GM18868 (cell line): ENCODE data around the gene MCEE.
"Not testable (repeated sequence)": the region's sequence is repeated elsewhere in the genome, so short reads cannot be mapped to it uniquely, and the experiment has no call there.

ENCODE experiments used
- ATAC-seq: cut with Tn5 transposase; IDR thresholded peaks from one replicate; pipeline ENCODE4 v1.9.1; 2021; ENCODE audit warnings: mild to moderate bottlenecking, moderate library complexity; ENCODE audit not compliant: unreplicated experiment

The MCEE gene

GRCh38 chr2:71083752-71084312 is 46.2 kb downstream of the MCEE start:
- not testable (repeated sequence) for ATAC-seq

DNA sequence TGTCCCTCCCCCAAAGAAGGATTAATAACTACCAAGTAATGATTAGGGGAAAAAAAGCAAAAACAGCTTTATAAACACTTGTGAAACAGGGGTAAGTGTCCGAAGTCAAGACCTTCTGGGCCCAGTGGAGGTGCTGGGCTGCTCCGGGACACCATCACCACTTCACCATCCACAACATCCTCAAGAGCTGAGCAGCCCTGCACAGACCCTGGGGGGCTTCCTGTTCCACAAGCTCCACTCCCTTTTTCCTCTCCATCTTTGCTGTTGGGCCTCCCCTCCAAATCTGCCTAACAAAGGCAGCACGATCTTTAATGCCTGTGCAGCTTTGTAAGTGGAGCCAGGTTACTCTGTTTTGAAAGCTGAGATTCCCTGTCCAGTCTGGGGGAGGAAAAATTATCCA is 46.7 kb downstream of the MCEE start:
- not testable (repeated sequence) for ATAC-seq

DNA sequence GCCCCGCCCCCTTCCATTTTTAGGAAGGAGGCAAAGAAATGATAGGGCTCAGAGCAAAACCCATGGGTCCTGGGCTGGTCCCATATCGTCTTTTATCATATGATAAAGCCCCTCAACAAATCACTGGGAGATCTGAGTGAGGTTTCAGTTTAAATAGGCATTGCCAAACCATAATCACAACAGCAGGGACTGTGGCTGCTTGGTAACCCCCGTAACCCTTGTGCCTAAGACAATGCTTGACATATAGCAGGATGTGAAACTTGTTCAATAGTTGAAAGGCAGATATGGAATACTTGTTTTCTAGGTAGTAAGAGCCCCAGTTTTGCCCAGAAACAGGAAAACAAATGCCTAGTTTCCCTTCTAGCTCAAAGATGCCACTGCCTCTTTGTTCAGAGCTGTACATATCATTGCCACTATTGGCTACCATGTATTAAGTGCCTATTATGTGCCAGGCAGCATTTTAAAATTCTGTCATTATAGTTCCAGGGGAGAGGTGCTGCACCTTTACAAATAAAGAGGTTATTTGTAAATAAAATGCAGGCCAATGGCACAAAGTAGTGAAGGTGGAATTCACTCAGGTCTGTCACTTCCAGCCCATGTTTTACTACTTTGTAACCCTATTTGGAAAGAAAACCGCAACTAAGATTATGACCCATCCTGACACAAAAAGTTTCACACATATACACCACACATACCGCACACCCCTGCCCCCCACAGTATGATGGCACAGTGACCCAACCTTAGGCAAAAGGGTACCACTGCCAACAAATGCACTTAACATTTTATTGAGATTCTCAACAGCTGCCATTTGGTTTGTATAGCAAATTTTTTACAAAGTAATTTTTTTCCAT is 47.4 kb downstream of the MCEE start:
- no peak for ATAC-seq

DNA sequence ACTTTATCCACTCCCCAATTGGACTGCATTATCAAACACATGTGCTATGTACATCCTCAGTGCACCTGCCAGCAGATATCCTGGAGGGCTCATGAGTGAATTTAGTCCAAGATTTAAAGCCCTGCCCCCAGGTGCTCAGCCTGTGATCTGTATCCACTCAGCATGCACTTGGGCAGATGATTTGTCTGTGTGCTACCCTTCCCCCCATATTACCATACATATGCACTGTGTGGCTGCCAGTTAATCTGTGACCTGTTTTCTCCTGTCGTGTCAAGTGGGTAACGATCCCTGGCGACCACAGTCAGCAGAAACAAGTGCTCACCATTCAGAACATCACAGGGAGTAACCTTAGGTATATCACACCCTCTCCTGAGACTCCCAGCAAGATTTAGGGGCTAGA is 51.4 kb downstream of the MCEE start:
- ATAC-seq, result no peak

GRCh38 chr2:71074893-71075395 is 55.1 kb downstream of the MCEE start:
- ATAC-seq, result no peak

GRCh38 chr2:71073475-71073874 is 56.6 kb downstream of the MCEE start:
- no peak for ATAC-seq

DNA sequence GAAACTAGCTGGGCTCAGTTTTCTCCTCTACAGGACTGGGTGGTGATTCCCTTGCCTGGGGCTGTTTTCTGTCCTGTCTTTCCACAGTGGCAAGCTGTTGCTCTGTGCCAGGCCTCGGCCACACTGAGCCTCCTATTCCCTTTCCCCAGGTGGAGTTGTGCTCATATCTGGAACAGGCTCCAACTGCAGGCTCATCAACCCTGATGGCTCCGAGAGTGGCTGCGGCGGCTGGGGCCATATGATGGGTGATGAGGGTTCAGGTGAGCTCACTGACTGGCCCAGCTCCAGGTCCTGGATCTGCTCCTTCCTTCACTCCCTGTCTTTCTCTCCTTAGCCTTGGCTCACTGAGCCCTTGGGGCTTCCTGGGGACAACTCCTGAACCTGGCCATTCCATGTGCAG is 57.5 kb downstream of the MCEE start:
- no peak for ATAC-seq

GRCh38 chr2:71071681-71072398 is 58.2 kb downstream of the MCEE start:
- ATAC-seq, result peak; percentile 52

DNA sequence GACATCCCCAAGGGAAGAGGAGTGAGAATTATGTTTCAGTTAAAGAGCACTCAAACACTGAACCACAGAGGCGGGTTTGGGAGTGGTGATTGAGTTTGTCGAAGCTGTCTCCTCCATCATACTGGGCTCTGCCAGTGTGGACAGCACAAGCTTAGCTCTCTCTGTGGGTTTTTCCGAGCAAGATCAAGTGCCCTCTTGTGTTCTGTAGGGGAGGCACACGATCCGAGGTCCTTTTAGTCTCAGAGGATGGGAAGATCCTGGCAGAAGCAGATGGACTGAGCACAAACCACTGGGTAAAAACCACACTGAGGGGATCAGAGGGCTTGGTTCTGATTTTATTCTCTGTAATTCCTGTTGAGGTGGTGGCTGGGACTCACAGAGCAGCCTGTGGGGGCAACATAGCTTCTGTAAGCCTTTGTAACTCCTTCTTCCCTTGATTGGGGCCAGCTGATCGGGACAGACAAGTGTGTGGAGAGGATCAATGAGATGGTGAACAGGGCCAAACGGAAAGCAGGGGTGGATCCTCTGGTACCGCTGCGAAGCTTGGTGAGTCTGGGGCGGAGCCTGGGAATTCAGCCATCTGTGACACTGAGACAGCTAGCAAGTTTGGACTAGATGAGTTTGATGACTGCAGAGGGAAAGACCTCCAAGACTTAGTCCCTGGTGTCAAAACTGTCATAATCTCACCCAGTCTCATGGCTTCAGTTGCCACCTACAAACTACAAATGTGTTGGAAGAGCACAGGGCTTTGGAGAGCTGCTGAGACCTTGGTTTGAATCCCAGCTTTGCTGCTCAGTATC is 59.5 kb downstream of the MCEE start:
- no peak for ATAC-seq

DNA sequence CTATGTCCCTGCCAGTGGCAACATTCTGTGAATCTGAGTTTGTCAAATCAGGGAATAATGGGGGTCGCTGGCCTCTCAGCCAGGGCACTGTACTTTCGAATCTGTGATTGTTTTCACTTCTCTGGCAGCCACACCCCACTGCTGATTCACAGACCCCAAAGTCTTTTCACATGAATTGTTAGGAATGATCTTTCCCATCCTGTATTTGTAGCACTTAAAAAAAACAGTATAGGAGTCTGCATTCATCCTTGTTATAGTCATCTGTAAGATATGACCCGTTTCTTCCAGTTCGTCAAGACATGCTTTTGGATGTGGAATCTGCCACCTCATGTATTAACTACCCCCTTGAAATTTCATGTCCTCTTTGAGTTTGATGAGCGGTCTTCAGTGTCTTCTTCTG is 60.7 kb downstream of the MCEE start:
- no peak for ATAC-seq

DNA sequence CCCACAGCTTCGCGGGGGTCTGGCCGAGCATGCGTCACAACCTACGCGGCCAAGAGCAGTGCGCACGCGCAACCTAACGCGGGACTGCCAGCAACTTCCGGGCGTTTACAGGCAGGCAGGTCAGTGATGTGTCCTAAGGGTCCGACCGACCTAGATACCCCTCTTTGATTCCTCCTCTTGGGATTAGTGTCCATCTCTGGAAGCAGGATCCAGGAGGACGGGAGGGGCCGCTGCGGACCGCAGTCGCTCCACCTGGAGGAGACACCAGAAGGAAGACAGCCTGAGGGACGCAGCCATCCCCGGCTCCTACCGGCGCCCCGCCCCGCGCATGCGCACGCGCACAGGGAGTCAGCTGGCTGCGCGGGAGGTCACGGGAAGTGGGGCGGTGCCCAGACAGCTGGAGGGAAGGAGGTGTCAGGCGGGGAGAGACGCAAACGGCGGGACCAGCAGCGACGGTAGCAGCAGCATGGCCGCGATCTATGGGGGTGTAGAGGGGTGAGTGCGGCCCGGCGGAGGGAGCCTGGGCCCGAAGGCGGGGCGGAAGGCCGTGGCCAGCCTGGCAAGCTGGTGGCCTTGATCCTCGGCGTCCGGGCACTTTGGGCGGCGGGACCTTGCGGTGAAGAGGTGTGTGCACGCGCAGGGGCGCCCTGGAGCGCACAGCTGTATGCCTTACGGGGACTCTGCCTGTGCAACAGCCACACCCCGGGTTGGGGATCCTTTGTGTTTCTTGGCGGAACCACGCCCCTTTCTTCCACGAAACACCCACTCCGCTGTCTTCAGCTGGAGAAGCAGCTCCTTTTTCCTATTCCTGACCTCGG is 61.6 kb downstream of the MCEE start, which contains the start of gene NAGK:
Gene NAGK, plus strand, starts transcription at position 431 of the 818 bp plus-strand sequence. Its CDS starts 36 bp downstream, at position 467.
- ATAC-seq, result peak; percentile 48

- ATAC-seq, result peak; percentile 1
These were observed 62.3 kb downstream of the MCEE start for GRCh38 chr2:71067567-71068217.

DNA sequence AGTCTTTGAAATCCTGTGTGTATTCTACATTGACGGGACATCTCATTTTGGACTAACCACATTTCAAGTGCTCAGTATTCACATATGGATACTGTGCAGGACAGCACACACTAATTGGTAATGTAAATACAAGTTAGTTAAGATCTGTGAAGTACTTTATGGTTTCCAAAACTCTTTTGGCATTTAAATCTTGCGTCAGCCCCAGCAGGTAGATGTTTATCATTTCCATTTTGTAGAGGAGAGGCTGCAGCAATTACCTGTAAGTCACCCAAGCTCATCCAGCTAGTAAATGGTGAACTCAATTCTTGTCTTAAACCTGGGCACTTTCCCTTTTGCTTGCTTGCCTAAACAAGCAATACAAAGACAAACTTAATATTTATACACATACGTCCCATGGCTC is 63.2 kb downstream of the MCEE start:
- ATAC-seq, result no peak

GRCh38 chr2:71064754-71065621 is 65.0 kb downstream of the MCEE start:
- ATAC-seq, result peak; percentile 29

DNA sequence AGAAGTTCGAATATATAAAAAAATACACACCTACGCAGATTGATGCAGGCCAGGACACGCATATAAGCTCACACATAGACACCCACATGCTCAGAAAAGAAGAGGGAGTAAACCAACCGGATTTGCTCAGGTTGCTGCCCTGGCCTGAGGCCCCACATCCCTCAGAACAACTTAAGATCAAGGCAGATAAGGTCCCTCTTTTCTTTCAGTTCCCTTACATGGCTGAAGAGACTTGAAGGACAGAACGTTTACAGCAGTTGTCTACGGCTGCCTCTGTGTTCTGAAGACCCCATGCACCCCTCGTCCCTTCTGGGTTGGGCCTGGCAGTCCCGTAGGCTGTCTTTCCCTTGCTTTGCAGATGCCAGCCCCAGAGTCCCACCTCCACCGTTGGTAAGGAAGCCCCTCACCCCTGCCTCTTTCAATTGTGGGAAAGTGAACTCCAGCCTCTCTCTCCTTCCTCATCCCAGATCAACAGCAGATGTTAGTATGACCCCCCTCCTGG is 65.9 kb downstream of the MCEE start:
- no peak for ATAC-seq

DNA sequence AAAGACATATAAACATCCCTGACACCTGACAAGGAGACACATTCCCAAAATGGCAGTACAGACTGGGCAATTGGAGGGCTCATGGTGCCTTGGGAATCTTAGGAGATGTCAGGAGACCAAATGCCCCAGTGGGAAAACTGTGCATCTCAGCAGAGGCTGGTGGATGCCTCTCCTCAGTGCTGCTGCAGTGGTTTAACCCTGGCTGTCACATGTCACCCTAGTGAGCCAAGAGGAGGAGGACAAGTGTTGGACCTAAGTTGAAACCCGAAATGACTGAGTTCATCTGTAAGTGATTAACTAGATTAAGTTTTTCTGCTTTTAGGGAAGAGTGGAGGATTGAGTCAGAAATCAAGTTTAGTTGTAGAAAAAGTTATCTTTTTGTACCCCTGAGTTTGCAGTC is 66.8 kb downstream of the MCEE start:
- ATAC-seq, result no peak

DNA sequence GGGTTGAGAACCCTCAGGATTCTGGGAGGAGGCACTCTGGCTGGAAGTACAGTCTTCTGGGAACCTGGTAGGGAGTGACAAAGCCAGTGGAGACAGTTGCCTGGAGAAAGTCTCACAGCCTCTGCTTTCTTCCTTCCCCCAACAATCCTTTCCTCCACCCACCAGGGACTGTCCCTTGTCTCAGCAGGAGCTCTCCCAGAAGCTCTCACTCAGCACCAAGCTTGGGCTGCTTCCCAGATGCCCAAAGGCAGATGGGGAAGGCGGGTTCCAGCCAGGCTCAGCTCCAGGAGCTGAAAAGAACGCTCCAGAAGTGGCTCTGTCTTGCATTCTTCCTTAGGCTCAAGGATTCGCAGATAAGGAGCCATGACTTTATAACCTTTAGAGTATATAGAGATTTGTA is 69.2 kb downstream of the MCEE start:
- no peak for ATAC-seq

- no peak for ATAC-seq
These were observed 69.8 kb downstream of the MCEE start for GRCh38 chr2:71060211-71060610.
